Immature natural killer cell (primary cell): Measurements from ENCODE around the gene KIAA2012. TPM values are rescaled to one million over a fixed set of nuclear protein-coding genes. Genes with fewer than 3 reads are reported as not detected.

Experiments used
- DNase-seq, 3 donors: peaks; one replicate each; pipeline ENCODE4 v3.0.0; 2022; ENCODE audit warnings: mixed read lengths in 1 of 3
- H3K27ac Mint-ChIP-seq, 6 donors: one replicate each; pipeline ENCODE4 v1.8.0; 2020; ENCODE audit warnings: mixed read lengths in 6 of 6, mild to moderate bottlenecking in 5 of 6, inconsistent platforms in 4 of 6, moderate library complexity in 3 of 6
- H3K27me3 Mint-ChIP-seq, 3 donors: one replicate each; pipeline ENCODE4 v1.8.0; 2020 to 2021; ENCODE audit warnings: low read depth in 3 of 3, mild to moderate bottlenecking in 3 of 3, mixed read lengths in 3 of 3, moderate library complexity in 3 of 3, inconsistent platforms in 1 of 3
- H3K36me3 Mint-ChIP-seq, 3 donors: one replicate each; pipeline ENCODE4 v1.8.0; 2020; ENCODE audit warnings: mixed read lengths in 3 of 3, inconsistent platforms in 2 of 3, mild to moderate bottlenecking in 2 of 3
- H3K4me1 Mint-ChIP-seq, 2 donors: one replicate each; pipeline ENCODE4 v1.8.0; 2020; ENCODE audit warnings: inconsistent platforms in 2 of 2, mild to moderate bottlenecking in 2 of 2, mixed read lengths in 2 of 2, moderate library complexity in 1 of 2
- H3K4me3 Mint-ChIP-seq, 5 donors: one replicate each; pipeline ENCODE4 v1.8.0; 2020; ENCODE audit warnings: mild to moderate bottlenecking in 5 of 5, mixed read lengths in 5 of 5, inconsistent platforms in 3 of 5, moderate library complexity in 3 of 5
- H3K9me3 Mint-ChIP-seq, 6 donors: one replicate each; pipeline ENCODE4 v1.8.0; 2020; ENCODE audit warnings: mild to moderate bottlenecking in 6 of 6, mixed read lengths in 6 of 6, inconsistent platforms in 4 of 6, moderate library complexity in 3 of 6
- polyA plus RNA-seq, 3 donors: library from polyadenylated mRNA; unstranded; fragments of 300-500 nt; fragmentation: Illumina TruSeq; gene quantifications; one replicate each; pipeline ENCODE4 v1.2.3, GENCODE V29; 2021

KIAA2012 gene
- polyA plus RNA-seq, 3 donors from 2014 or later = not detected

GRCh38 chr2:202169832-202170424, 96.9 kb downstream of the KIAA2012 start:
- Mint-ChIP-seq H3K4me3 (no peak overlapping the region), H3K36me3 (no peaks in the 10 kb centered on the region), H3K4me1 (peaks cover 0 to 1% of the 10 kb centered on the region in 2 donors), H3K27me3 (peaks cover 3 to 6% (median 4%) of the 10 kb centered on the region in 3 donors), H3K27ac (no peak overlapping the region), H3K9me3 (no peaks in the 10 kb centered on the region)
- DNase-seq = no peak

GRCh38 chr2:202171241-202171825, 98.3 kb downstream of the KIAA2012 start:
- DNase-seq = no peak
- H3K4me3 Mint-ChIP-seq = no peak overlapping the region
- peaks cover 3 to 6% (median 4%) of the 10 kb centered on the region in 3 donors for H3K27me3 Mint-ChIP-seq
- peaks cover 0 to 1% of the 10 kb centered on the region in 2 donors for H3K4me1 Mint-ChIP-seq
- H3K9me3 Mint-ChIP-seq = no peaks in the 10 kb centered on the region
- H3K36me3 Mint-ChIP-seq = no peaks in the 10 kb centered on the region
- H3K27ac Mint-ChIP-seq = no peak overlapping the region

- no peak overlapping the region for H3K4me3 Mint-ChIP-seq
- no peaks in the 10 kb centered on the region for H3K9me3 Mint-ChIP-seq
- H3K27me3 Mint-ChIP-seq = peaks cover 4 to 6% (median 6%) of the 10 kb centered on the region in 3 donors
- H3K4me1 Mint-ChIP-seq = peaks cover 0 to 1% of the 10 kb centered on the region in 2 donors
- no peaks in the 10 kb centered on the region for H3K36me3 Mint-ChIP-seq
- no peak overlapping the region for H3K27ac Mint-ChIP-seq
- DNase-seq = no peak
Measured at GRCh38 chr2:202172439-202173211, 99.6 kb downstream of the KIAA2012 start.

GRCh38 chr2:202178346-202178958, 105.4 kb downstream of the KIAA2012 start:
- H3K27ac Mint-ChIP-seq = no peak overlapping the region
- H3K4me3 Mint-ChIP-seq = no peak overlapping the region
- H3K9me3 Mint-ChIP-seq = no peaks in the 10 kb centered on the region
- H3K4me1 Mint-ChIP-seq = no peaks in the 10 kb centered on the region
- DNase-seq = peak; percentile 28 to 47 (median 38)
- no peaks in the 10 kb centered on the region for H3K36me3 Mint-ChIP-seq
- H3K27me3 Mint-ChIP-seq = peaks cover 0 to 9% (median 4%) of the 10 kb centered on the region in 3 donors

- Mint-ChIP-seq H3K36me3 (no peaks in the 10 kb centered on the region), H3K27ac (no peak overlapping the region), H3K9me3 (no peaks in the 10 kb centered on the region), H3K4me3 (no peak overlapping the region), H3K4me1 (no peaks in the 10 kb centered on the region), H3K27me3 (peaks cover 8 to 10% (median 8%) of the 10 kb centered on the region in 3 donors)
- no peak for DNase-seq
Measured at GRCh38 chr2:202184557-202184956, 111.5 kb downstream of the KIAA2012 start.

- H3K27me3 Mint-ChIP-seq = peaks cover 8 to 10% (median 8%) of the 10 kb centered on the region in 3 donors
- no peak overlapping the region for H3K27ac Mint-ChIP-seq
- H3K4me3 Mint-ChIP-seq = no peak overlapping the region
- H3K4me1 Mint-ChIP-seq = no peaks in the 10 kb centered on the region
- no peaks in the 10 kb centered on the region for H3K36me3 Mint-ChIP-seq
- no peaks in the 10 kb centered on the region for H3K9me3 Mint-ChIP-seq
- no peak for DNase-seq
Measured at GRCh38 chr2:202185156-202185555, 112.1 kb downstream of the KIAA2012 start.

GRCh38 chr2:202186641-202187202, 113.7 kb downstream of the KIAA2012 start:
- no peak overlapping the region for H3K4me3 Mint-ChIP-seq
- no peaks in the 10 kb centered on the region for H3K9me3 Mint-ChIP-seq
- H3K27me3 Mint-ChIP-seq = peaks cover 9 to 11% (median 10%) of the 10 kb centered on the region in 3 donors
- H3K27ac Mint-ChIP-seq = no peak overlapping the region
- H3K4me1 Mint-ChIP-seq = no peaks in the 10 kb centered on the region
- H3K36me3 Mint-ChIP-seq = no peaks in the 10 kb centered on the region
- no peak for DNase-seq

GRCh38 chr2:202187570-202187969, 114.5 kb downstream of the KIAA2012 start:
- Mint-ChIP-seq H3K4me3 (no peak overlapping the region), H3K27ac (no peak overlapping the region), H3K27me3 (peaks cover 9 to 11% (median 10%) of the 10 kb centered on the region in 3 donors), H3K36me3 (no peaks in the 10 kb centered on the region), H3K4me1 (no peaks in the 10 kb centered on the region), H3K9me3 (no peaks in the 10 kb centered on the region)
- DNase-seq = no peak

- Mint-ChIP-seq H3K27me3 (peaks cover 6 to 13% (median 8%) of the 10 kb centered on the region in 3 donors), H3K9me3 (no peaks in the 10 kb centered on the region), H3K27ac (no peak overlapping the region), H3K4me1 (no peaks in the 10 kb centered on the region), H3K36me3 (no peaks in the 10 kb centered on the region), H3K4me3 (no peak overlapping the region)
- no peak for DNase-seq
Measured at GRCh38 chr2:202193305-202193704, 120.2 kb downstream of the KIAA2012 start.

- H3K9me3 Mint-ChIP-seq = no peaks in the 10 kb centered on the region
- peaks cover 3 to 10% (median 7%) of the 10 kb centered on the region in 3 donors for H3K27me3 Mint-ChIP-seq
- no peaks in the 10 kb centered on the region for H3K36me3 Mint-ChIP-seq
- no peak for DNase-seq
- H3K27ac Mint-ChIP-seq = no peak overlapping the region
- H3K4me3 Mint-ChIP-seq = no peak overlapping the region
- H3K4me1 Mint-ChIP-seq = no peaks in the 10 kb centered on the region
Measured at GRCh38 chr2:202193881-202194353, 120.9 kb downstream of the KIAA2012 start.

- no peak for DNase-seq
- peaks cover 2 to 10% (median 5%) of the 10 kb centered on the region in 3 donors for H3K27me3 Mint-ChIP-seq
- H3K36me3 Mint-ChIP-seq = no peaks in the 10 kb centered on the region
- H3K27ac Mint-ChIP-seq = no peak overlapping the region
- H3K9me3 Mint-ChIP-seq = no peaks in the 10 kb centered on the region
- H3K4me3 Mint-ChIP-seq = no peak overlapping the region
- no peaks in the 10 kb centered on the region for H3K4me1 Mint-ChIP-seq
Measured at GRCh38 chr2:202194418-202194817, 121.4 kb downstream of the KIAA2012 start.

- no peak overlapping the region for H3K4me3 Mint-ChIP-seq
- no peak for DNase-seq
- H3K4me1 Mint-ChIP-seq = peaks cover 0 to 2% of the 10 kb centered on the region in 2 donors
- H3K9me3 Mint-ChIP-seq = no peaks in the 10 kb centered on the region
- H3K27me3 Mint-ChIP-seq = peaks cover 2 to 7% (median 6%) of the 10 kb centered on the region in 3 donors
- peaks cover 0 to 4% (median 0%) of the 10 kb centered on the region in 3 donors for H3K36me3 Mint-ChIP-seq
- peak overlapping the region in 1 of 6 donors; percentile 15 for H3K27ac Mint-ChIP-seq
Measured at GRCh38 chr2:202196727-202197126, 123.7 kb downstream of the KIAA2012 start.
